C1 segment of cervical spinal cord (tissue), 14 donors: ENCODE data around the gene ZNF3.
A peak's percentile ranks its signal among the peaks of the same experiment; 100 is the strongest.

Experiments used
- DNase-seq, 14 donors: peaks; one replicate each; lab custom pipeline; 2025; lab: John Stamatoyannopoulos, UW

Gene ZNF3

GRCh38 chr7:100088621-100089457 is 7.3 kb upstream of the ZNF3 start, which contains the start of gene COPS6:
TSS of gene COPS6 (plus strand) at chr7:100088969. CDS start at chr7:100088991, 22 bp downstream.
- DNase-seq, result peak; percentile 13 to 91 (median 69)

GRCh38 chr7:100088095-100088620 is 6.6 kb upstream of the ZNF3 start:
- DNase-seq, result peak in 1 of 14 donors; percentile 40

GRCh38 chr7:100087055-100087750 is 5.7 kb upstream of the ZNF3 start:
- DNase-seq, result no peak

GRCh38 chr7:100085515-100085914 is 4.0 kb upstream of the ZNF3 start:
- no peak for DNase-seq

GRCh38 chr7:100082978-100083377 is 1.5 kb upstream of the ZNF3 start:
- no peak for DNase-seq

- no peak for DNase-seq
Observed at GRCh38 chr7:100080907-100081534, 502 bp downstream of the ZNF3 start.

- peak in 11 of 14 donors; percentile 7 to 69 (median 45) for DNase-seq
Observed at GRCh38 chr7:100079024-100079560, 2.4 kb downstream of the ZNF3 start.

- no peak for DNase-seq
Observed at GRCh38 chr7:100077205-100077604, 4.3 kb downstream of the ZNF3 start.

- DNase-seq, result no peak
Observed at GRCh38 chr7:100075418-100075817, 6.1 kb downstream of the ZNF3 start.

- DNase-seq, result no peak
Observed at GRCh38 chr7:100074841-100075240, 6.7 kb downstream of the ZNF3 start.

- no peak for DNase-seq
Observed at GRCh38 chr7:100072462-100072861, 9.1 kb downstream of the ZNF3 start.

- no peak for DNase-seq
Observed at GRCh38 chr7:100071018-100071723, 10.4 kb downstream of the ZNF3 start.

- DNase-seq, result no peak
Observed at GRCh38 chr7:100069991-100070390, 11.5 kb downstream of the ZNF3 start.

GRCh38 chr7:100066953-100067352 is 14.6 kb downstream of the ZNF3 start:
- DNase-seq, result peak in 1 of 14 donors; percentile 3

- no peak for DNase-seq
Observed at GRCh38 chr7:100065452-100066186, 15.9 kb downstream of the ZNF3 start.

- no peak for DNase-seq
Observed at GRCh38 chr7:100064162-100064561, 17.4 kb downstream of the ZNF3 start.

- no peak for DNase-seq
Observed at GRCh38 chr7:100063376-100063775, 18.1 kb downstream of the ZNF3 start.

GRCh38 chr7:100061518-100062193 is 19.9 kb downstream of the ZNF3 start:
- DNase-seq, result no peak

- DNase-seq, result no peak
Observed at GRCh38 chr7:100059251-100059739, 22.2 kb downstream of the ZNF3 start.

GRCh38 chr7:100057006-100057405 is 24.5 kb downstream of the ZNF3 start:
- DNase-seq, result no peak
